Mesenchymal stem cell (in vitro differentiated cells and primary cell): Measurements from ENCODE around the gene RPS10.

Experiments
- DNase-seq: peaks from one replicate; pipeline ENCODE4 v3.0.0-alpha.2; 2013
- H2AFZ ChIP-seq: one replicate; pipeline ENCODE4 v1.6.1; 2013; ENCODE audit warnings: low read depth, mild to moderate bottlenecking, control low read depth, inconsistent platforms, low read length, moderate library complexity
- H2AK5ac ChIP-seq: 2 replicates; pipeline ENCODE4 v1.6.1; 2013; ENCODE audit warnings: low read length, moderate library complexity, mild to moderate bottlenecking, inconsistent platforms; ENCODE audit not compliant: severe bottlenecking
- H2BK120ac ChIP-seq: one replicate; pipeline ENCODE4 v1.6.1; 2013; ENCODE audit warnings: low read depth, mild to moderate bottlenecking, inconsistent platforms, low read length, moderate library complexity
- H2BK12ac ChIP-seq, 2 experiments: one replicate each; pipeline ENCODE4 v1.6.1; 2013; ENCODE audit warnings: inconsistent platforms in 2 of 2, low read length in 2 of 2, mild to moderate bottlenecking in 2 of 2, moderate library complexity in 2 of 2, control low read depth in 1 of 2
- H2BK15ac ChIP-seq: one replicate; pipeline ENCODE4 v1.6.1; 2013; ENCODE audit warnings: mild to moderate bottlenecking, low read depth, inconsistent platforms; ENCODE audit not compliant: poor library complexity, severe bottlenecking
- H2BK5ac ChIP-seq: 2 replicates; pipeline ENCODE4 v1.6.1; 2013; ENCODE audit warnings: low read depth, mild to moderate bottlenecking, low read length, control low read depth, inconsistent platforms; ENCODE audit not compliant: poor library complexity, severe bottlenecking
- H3K14ac ChIP-seq, 2 experiments: one replicate each; pipeline ENCODE4 v1.6.1; 2013; ENCODE audit warnings: inconsistent platforms in 2 of 2, low read length in 2 of 2, control low read depth in 1 of 2, mild to moderate bottlenecking in 1 of 2, moderate library complexity in 1 of 2
- H3K18ac ChIP-seq, 2 experiments: one replicate each; pipeline ENCODE4 v1.6.1; 2013; ENCODE audit warnings: inconsistent platforms in 2 of 2, low read length in 2 of 2, control low read depth in 1 of 2, low read depth in 1 of 2, mild to moderate bottlenecking in 1 of 2
- H3K23ac ChIP-seq, 2 experiments: one replicate each; pipeline ENCODE4 v1.6.1; 2013; ENCODE audit warnings: inconsistent platforms in 2 of 2, low read length in 2 of 2, mild to moderate bottlenecking in 2 of 2, moderate library complexity in 2 of 2, control low read depth in 1 of 2
- H3K27ac ChIP-seq: 2 replicates; pipeline ENCODE4 v1.5.1; 2013; ENCODE audit warnings: mild to moderate bottlenecking, moderate library complexity, low read length, control low read depth, inconsistent platforms; ENCODE audit not compliant: poor library complexity, severe bottlenecking
- H3K27me3 ChIP-seq, 2 experiments: 2 replicates each; pipeline versions ENCODE4 v1.6.1 to v1.7.0; 2013; ENCODE audit warnings: low read length in 2 of 2, mild to moderate bottlenecking in 2 of 2, moderate library complexity in 2 of 2, control low read depth in 1 of 2, inconsistent platforms in 1 of 2; ENCODE audit not compliant: control insufficient read depth in 1 of 2, insufficient read depth in 1 of 2
- H3K36me3 ChIP-seq, 2 experiments: 2 replicates each; pipeline versions ENCODE4 v1.6.1 to v1.7.0; 2013; ENCODE audit warnings: low read length in 2 of 2, control low read depth in 1 of 2, inconsistent platforms in 1 of 2, low read depth in 1 of 2, mild to moderate bottlenecking in 1 of 2; ENCODE audit not compliant: insufficient read depth in 2 of 2, control insufficient read depth in 1 of 2
- H3K4ac ChIP-seq, 2 experiments: one replicate each; pipeline ENCODE4 v1.6.1; 2013; ENCODE audit warnings: inconsistent platforms in 2 of 2, low read length in 2 of 2, mild to moderate bottlenecking in 2 of 2, moderate library complexity in 2 of 2, control low read depth in 1 of 2, low read depth in 1 of 2
- H3K4me1 ChIP-seq: 2 replicates; pipeline ENCODE4 v1.6.1; 2013; ENCODE audit warnings: low read depth, low read length, control low read depth; ENCODE audit not compliant: control insufficient read depth, insufficient read depth
- H3K4me2 ChIP-seq: 2 replicates; pipeline ENCODE4 v1.6.1; 2013; ENCODE audit warnings: low read length, mild to moderate bottlenecking, inconsistent platforms; ENCODE audit not compliant: poor library complexity, severe bottlenecking
- H3K4me3 ChIP-seq, 2 experiments: 2 replicates each; pipeline versions ENCODE4 v1.5.1 to v1.7.0; 2013; ENCODE audit warnings: low read length in 2 of 2, mild to moderate bottlenecking in 2 of 2, control low read depth in 1 of 2, low read depth in 1 of 2; ENCODE audit not compliant: insufficient read depth in 1 of 2
- H3K79me1 ChIP-seq: replicated peaks from 2 replicates; pipeline ENCODE4 v1.6.1; 2013; ENCODE audit warnings: mild to moderate bottlenecking, control low read depth, low read length, inconsistent platforms; ENCODE audit not compliant: poor library complexity, severe bottlenecking
- H3K9ac ChIP-seq: 2 replicates; pipeline ENCODE4 v1.7.0; 2013; ENCODE audit warnings: mild to moderate bottlenecking, low read length, moderate library complexity
- H3K9me3 ChIP-seq: 2 replicates; pipeline ENCODE4 v1.7.0; 2013; ENCODE audit warnings: mild to moderate bottlenecking, low read length; ENCODE audit not compliant: control insufficient read depth
- H4K8ac ChIP-seq: one replicate; pipeline ENCODE4 v1.6.1; 2013; ENCODE audit warnings: inconsistent platforms, mild to moderate bottlenecking, low read length, moderate library complexity
- H4K91ac ChIP-seq: one replicate; pipeline ENCODE4 v1.6.1; 2013; ENCODE audit warnings: mild to moderate bottlenecking, low read length, inconsistent platforms
- WGBS: methylation state at CpG from one replicate; pipeline ENCODE4 v1.1.7; 2013; ENCODE audit warnings: mixed read lengths; 5-methylcytosine and 5-hydroxymethylcytosine counted together

RPS10 gene

DNA sequence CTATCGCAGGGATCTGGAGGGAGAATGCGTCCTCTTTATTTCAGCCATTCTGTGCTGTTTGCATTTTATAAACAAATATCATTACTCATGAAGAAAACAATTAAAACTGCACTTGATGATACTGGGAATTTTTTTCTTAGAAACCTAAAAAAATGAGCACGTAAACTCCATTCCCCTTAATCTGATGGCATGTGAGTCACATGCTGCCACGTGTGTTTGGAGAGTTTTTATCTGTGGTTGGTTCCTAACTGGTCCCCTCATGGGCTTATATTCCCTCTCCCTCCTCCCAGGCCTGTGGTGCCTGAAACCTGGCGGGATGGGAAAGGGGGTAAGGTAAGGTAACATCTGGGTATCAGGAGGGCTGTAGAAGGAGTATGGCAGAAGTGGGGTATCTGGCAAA, 46.6 kb upstream of the RPS10 start:
- Histone ChIP-seq H3K14ac (no peak overlapping the region), H2BK120ac (no peak overlapping the region), H2AFZ (no peak overlapping the region), H3K4me1 (no peaks in the 10 kb centered on the region), H3K27ac (no peak overlapping the region), H3K4me2 (no peak overlapping the region), H3K79me1 (no peaks in the 10 kb centered on the region), H3K4ac (no peak overlapping the region), H4K8ac (no peak overlapping the region), H3K23ac (no peak overlapping the region), H3K4me3 (no peak overlapping the region), H4K91ac (no peak overlapping the region), H2BK5ac (no peak overlapping the region), H2BK15ac (no peak overlapping the region), H3K27me3 (peaks cover 19 to 39% of the 10 kb centered on the region in 2 experiments), H2AK5ac (no peak overlapping the region), H3K9ac (no peak overlapping the region), H3K36me3 (no peaks in the 10 kb centered on the region), H3K9me3 (peaks cover 6% of the 10 kb centered on the region), H3K18ac (no peak overlapping the region), H2BK12ac (peak overlapping the region in 1 of 2 experiments; percentile 25)
- DNase-seq, result peak; percentile 50
- WGBS, result no CpG with 5 or more reads among the region's 5 CpGs

DNA sequence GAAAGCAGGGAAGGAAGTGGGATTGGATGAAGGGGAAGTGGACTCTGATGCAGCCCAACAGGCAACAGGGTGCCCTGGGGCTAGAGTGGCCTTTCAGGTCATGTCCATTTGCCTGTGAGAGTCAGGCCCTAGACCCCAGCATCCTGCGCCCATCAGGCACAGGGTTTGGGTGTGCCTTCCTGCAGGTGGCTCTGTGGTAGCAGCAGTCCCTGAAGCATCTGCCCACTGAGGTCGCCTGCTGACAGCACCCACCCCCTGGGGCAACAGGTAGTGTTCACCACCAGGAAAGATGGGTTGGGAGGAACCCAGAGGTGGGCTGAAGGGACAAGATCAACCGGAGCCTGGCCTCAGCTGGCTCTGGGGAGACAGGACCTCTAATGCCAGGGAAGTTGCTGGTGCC, 43.6 kb upstream of the RPS10 start:
- 81% methylated on average over 3 of the region's 3 CpGs for WGBS
- H2AFZ ChIP-seq, result no peak overlapping the region
- H3K27me3 ChIP-seq, result peaks cover 28 to 47% of the 10 kb centered on the region in 2 experiments
- no peak overlapping the region for H3K18ac ChIP-seq
- H3K36me3 ChIP-seq, result no peaks in the 10 kb centered on the region
- H2BK120ac ChIP-seq, result no peak overlapping the region
- no peak overlapping the region for H2AK5ac ChIP-seq
- no peak overlapping the region for H2BK12ac ChIP-seq
- peaks cover 13% of the 10 kb centered on the region for H3K4me1 ChIP-seq
- H3K9me3 ChIP-seq, result peaks cover 6% of the 10 kb centered on the region
- peak overlapping the region in 1 of 2 experiments; percentile 24 for H3K4ac ChIP-seq
- DNase-seq, result no peak
- H2BK5ac ChIP-seq, result no peak overlapping the region
- H3K4me3 ChIP-seq, result no peak overlapping the region
- peak overlapping the region in 1 of 2 experiments; percentile 74 for H3K14ac ChIP-seq
- H3K27ac ChIP-seq, result no peak overlapping the region
- H2BK15ac ChIP-seq, result no peak overlapping the region
- no peaks in the 10 kb centered on the region for H3K79me1 ChIP-seq
- H3K9ac ChIP-seq, result no peak overlapping the region
- no peak overlapping the region for H3K23ac ChIP-seq
- no peak overlapping the region for H4K91ac ChIP-seq
- H4K8ac ChIP-seq, result no peak overlapping the region
- no peak overlapping the region for H3K4me2 ChIP-seq

DNA sequence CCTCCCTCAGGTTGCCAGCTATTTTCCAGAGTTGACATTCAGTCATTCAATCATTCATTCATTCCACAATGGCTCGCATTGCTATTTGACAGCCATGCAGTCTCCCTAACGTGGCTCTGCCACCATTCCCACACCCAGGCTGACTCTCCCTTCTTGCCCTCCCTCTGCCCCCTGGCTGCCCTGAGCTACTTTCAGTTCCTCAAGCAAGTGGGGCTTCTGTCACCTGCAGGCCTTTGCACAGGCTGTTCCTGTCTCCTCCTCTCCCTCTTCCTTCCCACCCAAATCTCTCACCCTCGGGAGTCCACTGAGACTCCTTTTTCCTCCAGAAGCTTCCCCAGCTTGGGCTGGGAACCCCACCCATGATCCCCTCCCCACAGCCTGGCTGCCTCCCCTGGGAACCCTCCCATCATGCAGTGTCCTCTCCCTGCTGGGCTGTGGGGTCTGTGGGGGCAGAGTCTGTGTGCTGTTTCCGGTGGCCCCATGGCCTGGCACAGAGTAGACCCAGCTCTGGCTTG, 42.6 kb upstream of the RPS10 start:
- Histone ChIP-seq H3K4me3 (no peak overlapping the region), H3K9me3 (no peaks in the 10 kb centered on the region), H3K27ac (no peak overlapping the region), H4K8ac (no peak overlapping the region), H2BK12ac (no peak overlapping the region), H3K23ac (no peak overlapping the region), H3K4ac (no peak overlapping the region), H2AK5ac (no peak overlapping the region), H2AFZ (no peak overlapping the region), H3K79me1 (no peaks in the 10 kb centered on the region), H3K27me3 (peaks cover 38 to 50% of the 10 kb centered on the region in 2 experiments), H2BK120ac (no peak overlapping the region), H2BK15ac (no peak overlapping the region), H3K9ac (no peak overlapping the region), H4K91ac (no peak overlapping the region), H2BK5ac (no peak overlapping the region), H3K18ac (no peak overlapping the region), H3K4me2 (no peak overlapping the region), H3K14ac (no peak overlapping the region), H3K36me3 (no peaks in the 10 kb centered on the region), H3K4me1 (peaks cover 13% of the 10 kb centered on the region)
- WGBS, result 94% methylated on average over 4 of the region's 4 CpGs
- no peak for DNase-seq

DNA sequence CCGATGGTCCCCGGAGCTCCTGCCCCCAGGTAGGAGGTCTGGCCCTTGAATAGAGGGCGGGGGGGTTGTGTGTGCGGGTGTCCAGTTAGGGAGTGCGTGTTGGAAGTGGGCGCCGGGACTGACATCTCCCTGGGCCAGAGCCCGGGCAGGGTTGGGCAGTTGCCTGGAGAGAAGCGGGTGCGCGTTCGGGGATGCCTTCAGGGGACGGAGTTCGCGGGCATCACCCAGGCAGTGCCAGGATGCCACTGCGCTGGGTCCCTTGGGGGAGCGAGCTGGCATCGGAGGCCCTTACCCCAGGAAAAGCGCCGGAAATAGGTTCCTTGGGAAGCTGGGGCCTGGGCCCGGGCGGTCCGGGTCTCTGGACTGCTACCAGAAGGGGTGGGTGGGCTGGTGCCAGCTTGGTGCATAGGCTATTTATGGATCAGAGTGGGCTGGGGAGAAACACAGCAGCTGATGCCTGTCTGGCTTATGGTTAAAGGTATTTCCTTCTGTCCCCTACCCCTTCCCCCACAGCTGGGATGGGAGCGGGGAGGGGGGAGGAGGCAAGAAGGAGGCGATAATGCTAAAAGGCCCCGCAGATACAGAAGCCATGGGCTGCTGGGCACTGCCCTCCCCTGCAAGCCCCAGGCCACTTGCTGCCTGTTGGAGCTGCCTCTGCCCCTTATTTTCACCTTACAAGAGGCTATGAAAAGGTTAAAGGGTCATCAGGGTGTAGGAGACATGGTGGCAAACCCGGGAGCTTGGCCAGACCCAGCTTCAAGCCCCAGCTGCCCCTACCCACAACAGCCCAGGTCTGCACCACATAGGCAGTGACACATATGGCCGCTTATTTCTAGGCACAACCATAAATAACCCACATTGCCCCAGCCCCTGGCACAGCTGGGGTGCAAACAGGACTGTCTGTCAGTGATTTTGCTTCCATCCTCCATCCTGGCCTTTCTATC, 40.6 kb upstream of the RPS10 start:
- no peak overlapping the region for H4K91ac ChIP-seq
- peak overlapping the region in 1 of 2 experiments; percentile 32 for H3K14ac ChIP-seq
- no peaks in the 10 kb centered on the region for H3K36me3 ChIP-seq
- H2BK15ac ChIP-seq, result no peak overlapping the region
- no peak for DNase-seq
- no peak overlapping the region for H3K23ac ChIP-seq
- peaks cover 13% of the 10 kb centered on the region for H3K4me1 ChIP-seq
- peak overlapping the region; percentile 62 for H2AFZ ChIP-seq
- H2AK5ac ChIP-seq, result no peak overlapping the region
- peaks cover 38 to 52% of the 10 kb centered on the region in 2 experiments for H3K27me3 ChIP-seq
- H4K8ac ChIP-seq, result no peak overlapping the region
- H3K9me3 ChIP-seq, result no peaks in the 10 kb centered on the region
- peak overlapping the region; percentile 95 for H3K4me2 ChIP-seq
- no peak overlapping the region for H2BK5ac ChIP-seq
- no peak overlapping the region for H3K4ac ChIP-seq
- no peaks in the 10 kb centered on the region for H3K79me1 ChIP-seq
- H3K9ac ChIP-seq, result no peak overlapping the region
- no peak overlapping the region for H2BK12ac ChIP-seq
- H2BK120ac ChIP-seq, result no peak overlapping the region
- no peak overlapping the region for H3K27ac ChIP-seq
- 31% methylated on average over 23 of the region's 28 CpGs for WGBS
- peak overlapping the region in 1 of 2 experiments; percentile 34 for H3K4me3 ChIP-seq
- peak overlapping the region in 1 of 2 experiments; percentile 23 for H3K18ac ChIP-seq
